Stimulated activated naive CD8-positive, alpha-beta T cell treated with anti-CD3 and anti-CD28 coated beads, Interleukin-15, amount 100 ng/mL, for 72 hours (primary cell): ENCODE data around the gene TRPV2.
A peak's percentile ranks its signal among the peaks of the same experiment; 100 is the strongest.
"Not testable (repeated sequence)": the region's sequence is repeated elsewhere in the genome, so short reads cannot be mapped to it uniquely, and the experiment has no call there.

Source experiments
- ATAC-seq: fragments of 150-1000 bp; cut with Tn5 transposase; 2 replicates; pipeline ENCODE4 v1.10.0; 2021; ENCODE audit warnings: mild to moderate bottlenecking, moderate library complexity
- DNase-seq, 2 donors: peaks; one replicate each; pipeline ENCODE4 v3.0.0; 2021 to 2022
- H3K27ac Mint-ChIP-seq, 2 donors: one replicate each; pipeline ENCODE4 v1.8.0; 2022; ENCODE audit warnings: mild to moderate bottlenecking in 2 of 2, mixed read lengths in 2 of 2, moderate library complexity in 2 of 2
- H3K27me3 Mint-ChIP-seq: one replicate; pipeline ENCODE4 v1.8.0; 2022; ENCODE audit warnings: mixed read lengths
- H3K4me1 Mint-ChIP-seq: one replicate; pipeline ENCODE4 v1.8.0; 2022; ENCODE audit warnings: mild to moderate bottlenecking, mixed read lengths
- H3K4me3 Mint-ChIP-seq, 2 donors: one replicate each; pipeline ENCODE4 v1.8.0; 2022; ENCODE audit warnings: mild to moderate bottlenecking in 2 of 2, mixed read lengths in 2 of 2, moderate library complexity in 1 of 2
- H3K9me3 Mint-ChIP-seq, 2 donors: one replicate each; pipeline ENCODE4 v1.8.0; 2022; ENCODE audit warnings: mixed read lengths in 2 of 2

Gene TRPV2

GRCh38 chr17:16415031-16415924 is at the start of gene TRPV2:
TSS of gene TRPV2 (plus strand) at chr17:16415571. CDS start at chr17:16417669, 2,098 bp downstream.
- no peaks in the 10 kb centered on the region for H3K27me3 Mint-ChIP-seq
- H3K4me1 Mint-ChIP-seq, result peaks cover 53% of the 10 kb centered on the region
- no peaks in the 10 kb centered on the region for H3K9me3 Mint-ChIP-seq
- ATAC-seq (no peak), DNase-seq (peak; percentile 37 to 51)
- H3K27ac Mint-ChIP-seq, result peak within 1 kb of the TSS; percentile 97 to 99
- H3K4me3 Mint-ChIP-seq, result peak within 1 kb of the TSS; percentile 94 to 97

GRCh38 chr17:16371742-16372141 is 43.6 kb upstream of the TRPV2 start:
- Mint-ChIP-seq H3K4me3 (no peak overlapping the region), H3K27me3 (no peaks in the 10 kb centered on the region), H3K9me3 (no peaks in the 10 kb centered on the region), H3K27ac (no peak overlapping the region), H3K4me1 (no peaks in the 10 kb centered on the region)
- no peak for ATAC-seq
- DNase-seq, result no peak

DNA sequence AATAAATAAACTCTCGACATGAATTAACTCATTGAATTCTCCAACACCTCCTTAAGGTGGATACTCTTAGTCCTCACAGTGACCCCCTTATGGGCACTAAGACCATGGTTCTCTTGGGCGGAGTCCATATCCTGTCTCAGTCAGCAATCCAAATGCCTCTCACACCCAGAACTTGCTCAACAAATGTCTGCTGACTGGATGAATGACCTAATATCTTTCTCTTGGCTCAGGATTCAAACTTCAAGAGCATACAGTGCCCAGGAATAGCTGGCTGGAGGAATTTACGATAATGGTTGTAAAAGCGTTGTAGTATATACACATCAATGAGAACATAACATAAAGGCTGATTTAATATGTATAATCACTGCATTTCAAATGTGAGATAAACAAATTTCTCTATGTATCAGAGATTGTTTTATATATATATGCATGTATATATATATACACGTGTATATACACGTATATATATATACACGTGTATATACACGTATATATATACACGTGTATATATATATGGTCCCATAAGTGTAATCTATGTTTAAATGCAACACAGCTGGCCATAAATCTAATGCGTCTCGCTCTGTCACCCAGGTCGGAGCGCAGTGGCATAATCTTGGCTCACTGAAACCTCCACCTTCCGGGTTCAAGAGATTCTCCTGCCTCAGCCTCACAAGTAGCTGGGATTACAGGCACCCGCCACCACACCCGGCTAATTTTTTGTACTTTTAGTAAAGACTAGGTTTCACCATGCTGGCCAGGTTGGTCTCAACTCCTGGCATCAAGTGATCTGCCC is 41.0 kb upstream of the TRPV2 start:
- DNase-seq (no peak), ATAC-seq (no peak)
- Mint-ChIP-seq H3K27ac (no peak overlapping the region), H3K4me1 (no peaks in the 10 kb centered on the region), H3K4me3 (no peak overlapping the region), H3K9me3 (no peaks in the 10 kb centered on the region), H3K27me3 (no peaks in the 10 kb centered on the region)

DNA sequence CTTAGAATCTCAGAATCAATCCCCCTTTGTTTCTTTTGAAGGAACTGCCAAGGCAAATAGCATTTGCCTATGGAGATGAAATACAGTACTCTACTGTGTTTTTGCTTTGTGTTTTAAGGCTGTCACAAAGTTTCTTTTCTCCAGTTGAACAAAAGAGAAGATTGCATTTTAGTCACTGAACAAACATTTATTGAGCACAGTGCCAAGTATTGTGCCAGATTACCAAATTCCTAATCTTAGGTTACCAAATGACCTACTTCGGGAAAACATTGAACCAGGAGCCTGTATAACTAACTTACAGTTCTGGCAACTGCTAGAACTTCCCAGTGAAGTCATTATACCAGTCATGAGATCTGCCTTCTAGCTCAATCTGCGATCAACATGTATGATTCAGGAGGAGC is 37.4 kb upstream of the TRPV2 start:
- peaks cover 16% of the 10 kb centered on the region for H3K4me1 Mint-ChIP-seq
- no peak for DNase-seq
- no peaks in the 10 kb centered on the region for H3K9me3 Mint-ChIP-seq
- H3K27ac Mint-ChIP-seq, result no peak overlapping the region
- H3K4me3 Mint-ChIP-seq, result no peak overlapping the region
- H3K27me3 Mint-ChIP-seq, result no peaks in the 10 kb centered on the region
- no peak for ATAC-seq

GRCh38 chr17:16378636-16379282 is 36.6 kb upstream of the TRPV2 start:
- Mint-ChIP-seq H3K27ac (no peak overlapping the region), H3K9me3 (no peaks in the 10 kb centered on the region), H3K4me3 (peak overlapping the region in 1 of 2 donors; percentile 26), H3K27me3 (no peaks in the 10 kb centered on the region), H3K4me1 (peaks cover 24% of the 10 kb centered on the region)
- DNase-seq, result no peak
- no peak for ATAC-seq

GRCh38 chr17:16379654-16380053 is 35.7 kb upstream of the TRPV2 start:
- H3K4me1 Mint-ChIP-seq, result peaks cover 33% of the 10 kb centered on the region
- DNase-seq (no peak), ATAC-seq (no peak)
- H3K4me3 Mint-ChIP-seq, result no peak overlapping the region
- H3K27ac Mint-ChIP-seq, result peak overlapping the region in 1 of 2 donors; percentile 90
- H3K9me3 Mint-ChIP-seq, result no peaks in the 10 kb centered on the region
- no peaks in the 10 kb centered on the region for H3K27me3 Mint-ChIP-seq

DNA sequence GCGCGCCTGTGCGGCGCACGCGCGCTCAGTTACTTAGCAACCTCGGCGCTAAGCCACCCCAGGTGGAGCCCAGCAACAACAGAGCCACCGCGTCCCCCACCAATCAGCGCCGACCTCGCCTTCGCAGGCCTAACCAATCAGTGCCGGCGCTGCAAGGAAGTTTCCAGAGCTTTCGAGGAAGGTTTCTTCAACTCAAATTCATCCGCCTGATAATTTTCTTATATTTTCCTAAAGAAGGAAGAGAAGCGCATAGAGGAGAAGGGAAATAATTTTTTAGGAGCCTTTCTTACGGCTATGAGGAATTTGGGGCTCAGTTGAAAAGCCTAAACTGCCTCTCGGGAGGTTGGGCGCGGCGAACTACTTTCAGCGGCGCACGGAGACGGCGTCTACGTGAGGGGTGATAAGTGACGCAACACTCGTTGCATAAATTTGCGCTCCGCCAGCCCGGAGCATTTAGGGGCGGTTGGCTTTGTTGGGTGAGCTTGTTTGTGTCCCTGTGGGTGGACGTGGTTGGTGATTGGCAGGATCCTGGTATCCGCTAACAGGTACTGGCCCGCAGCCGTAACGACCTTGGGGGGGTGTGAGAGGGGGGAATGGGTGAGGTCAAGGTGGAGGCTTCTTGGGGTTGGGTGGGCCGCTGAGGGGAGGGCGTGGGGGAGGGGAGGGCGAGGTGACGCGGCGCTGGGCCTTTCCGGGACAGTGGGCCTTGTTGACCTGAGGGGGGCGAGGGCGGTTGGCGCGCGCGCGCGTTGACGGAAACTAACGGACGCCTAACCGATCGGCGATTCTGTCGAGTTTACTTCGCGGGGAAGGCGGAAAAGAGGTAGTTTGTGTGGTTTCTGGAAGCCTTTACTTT is 34.5 kb upstream of the TRPV2 start, which contains the start of gene UBB:
Gene UBB (plus strand): TSS at position 452 of the 856 bp plus-strand sequence. CDS start 817 bp downstream, outside the sequence.
- H3K27me3 Mint-ChIP-seq, result no peaks in the 10 kb centered on the region
- ATAC-seq (peak; percentile 97), DNase-seq (peak; percentile 90 to 97)
- peak within 1 kb of the TSS; percentile 93 to 94 for H3K4me3 Mint-ChIP-seq
- H3K4me1 Mint-ChIP-seq, result peaks cover 37% of the 10 kb centered on the region
- H3K27ac Mint-ChIP-seq, result peak within 1 kb of the TSS; percentile 99 to 100
- no peaks in the 10 kb centered on the region for H3K9me3 Mint-ChIP-seq

DNA sequence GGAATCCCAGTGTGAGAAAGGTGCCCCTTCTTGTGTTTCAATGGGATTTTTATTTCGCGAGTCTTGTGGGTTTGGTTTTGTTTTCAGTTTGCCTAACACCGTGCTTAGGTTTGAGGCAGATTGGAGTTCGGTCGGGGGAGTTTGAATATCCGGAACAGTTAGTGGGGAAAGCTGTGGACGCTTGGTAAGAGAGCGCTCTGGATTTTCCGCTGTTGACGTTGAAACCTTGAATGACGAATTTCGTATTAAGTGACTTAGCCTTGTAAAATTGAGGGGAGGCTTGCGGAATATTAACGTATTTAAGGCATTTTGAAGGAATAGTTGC is 33.9 kb upstream of the TRPV2 start:
- peaks cover 37% of the 10 kb centered on the region for H3K4me1 Mint-ChIP-seq

GRCh38 chr17:16383216-16383615 is 32.2 kb upstream of the TRPV2 start:
- Mint-ChIP-seq H3K9me3 (no peaks in the 10 kb centered on the region), H3K4me3 (peak overlapping the region; percentile 93 to 94), H3K4me1 (peaks cover 47% of the 10 kb centered on the region), H3K27ac (no peak overlapping the region), H3K27me3 (no peaks in the 10 kb centered on the region)
- ATAC-seq, result no peak
- no peak for DNase-seq

More for the DNA sequence above, 33.9 kb upstream of the TRPV2 start:
- Mint-ChIP-seq H3K27me3 (no peaks in the 10 kb centered on the region), H3K27ac (peak overlapping the region; percentile 99 to 100), H3K4me3 (peak overlapping the region; percentile 93 to 94), H3K9me3 (no peaks in the 10 kb centered on the region)
- ATAC-seq (peak; percentile 53), DNase-seq (no peak)

GRCh38 chr17:16383772-16384287 is 31.5 kb upstream of the TRPV2 start:
- no peak for DNase-seq
- Mint-ChIP-seq H3K9me3 (no peaks in the 10 kb centered on the region), H3K4me1 (peaks cover 47% of the 10 kb centered on the region), H3K4me3 (peak overlapping the region; percentile 93 to 94), H3K27ac (peak overlapping the region in 1 of 2 donors; percentile 27), H3K27me3 (no peaks in the 10 kb centered on the region)
- no peak for ATAC-seq

DNA sequence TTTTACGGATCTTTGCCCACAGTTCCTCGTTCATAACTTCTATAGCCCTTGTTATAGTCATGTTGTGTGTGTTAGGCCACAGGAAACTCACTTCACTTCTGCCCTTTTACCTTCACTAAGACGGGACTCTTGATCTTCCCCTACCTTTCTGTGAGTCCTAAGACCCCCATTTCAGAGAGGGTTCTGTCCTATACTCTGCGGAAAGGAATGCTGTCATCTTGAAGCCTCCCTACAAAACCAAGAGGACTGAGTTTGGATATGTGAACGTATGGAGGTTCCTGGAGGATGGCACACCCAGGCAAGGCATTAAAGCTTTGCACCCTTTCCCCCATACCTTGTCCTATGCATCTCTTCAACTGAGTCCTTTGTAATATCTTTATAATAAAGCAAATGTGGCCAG is 30.8 kb upstream of the TRPV2 start:
- H3K27ac Mint-ChIP-seq, result no peak overlapping the region

DNA sequence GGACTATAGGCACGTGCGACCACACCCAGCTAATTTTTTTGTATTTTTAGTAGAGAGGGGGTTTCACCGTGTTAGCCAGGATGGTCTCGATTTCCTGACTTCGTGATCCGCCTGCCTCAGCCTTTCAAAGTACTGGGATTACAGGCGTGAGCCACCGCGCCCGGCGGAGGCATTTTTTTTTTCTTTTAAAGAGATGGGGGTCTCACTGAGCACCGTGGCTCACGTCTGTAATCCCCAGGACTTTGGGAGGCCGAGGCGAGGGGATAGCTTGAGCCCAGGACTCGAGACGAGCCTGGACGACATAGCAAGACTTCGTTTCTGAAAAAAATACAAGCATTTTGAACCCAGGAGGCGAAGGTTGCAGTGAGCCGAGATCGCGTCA is 29.3 kb upstream of the TRPV2 start:
- Mint-ChIP-seq H3K4me1 (peaks cover 47% of the 10 kb centered on the region), H3K4me3 (peak overlapping the region; percentile 83 to 93), H3K27ac (peak overlapping the region; percentile 57 to 93)
- H3K9me3 Mint-ChIP-seq, ATAC-seq, DNase-seq, H3K27me3 Mint-ChIP-seq: not testable (repeated sequence)

More for the DNA sequence above, 30.8 kb upstream of the TRPV2 start:
- peaks cover 47% of the 10 kb centered on the region for H3K4me1 Mint-ChIP-seq
- H3K9me3 Mint-ChIP-seq, result no peaks in the 10 kb centered on the region
- no peaks in the 10 kb centered on the region for H3K27me3 Mint-ChIP-seq
- H3K4me3 Mint-ChIP-seq, result no peak overlapping the region
- no peak for ATAC-seq
- DNase-seq, result no peak

DNA sequence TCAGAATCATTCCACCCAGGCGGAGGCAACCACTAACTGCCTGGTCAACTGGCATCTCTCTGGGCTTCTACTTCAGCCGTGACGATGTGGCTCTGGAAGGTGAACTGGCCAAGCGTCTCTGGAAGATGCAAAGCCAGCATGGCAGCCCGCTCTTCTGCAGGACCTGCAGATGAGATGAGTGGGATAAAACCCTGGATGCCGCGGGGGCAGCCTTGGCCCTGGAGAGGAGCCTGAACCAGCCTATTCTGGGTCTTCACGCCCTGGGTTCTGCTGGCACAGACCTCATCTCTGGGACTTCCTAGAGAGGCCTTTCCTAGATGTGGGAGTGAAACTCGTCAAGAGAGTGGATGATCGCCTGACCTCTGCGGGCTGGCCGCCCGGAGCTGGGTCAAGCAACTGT is 23.9 kb upstream of the TRPV2 start:
- no peak overlapping the region for H3K27ac Mint-ChIP-seq
- no peak overlapping the region for H3K4me3 Mint-ChIP-seq
- no peak for ATAC-seq
- DNase-seq, result no peak
- H3K4me1 Mint-ChIP-seq, result peaks cover 9% of the 10 kb centered on the region
- no peaks in the 10 kb centered on the region for H3K27me3 Mint-ChIP-seq
- H3K9me3 Mint-ChIP-seq, result no peaks in the 10 kb centered on the region

- not testable (repeated sequence) for H3K9me3 Mint-ChIP-seq, H3K27ac Mint-ChIP-seq, H3K4me1 Mint-ChIP-seq, DNase-seq, ATAC-seq, H3K27me3 Mint-ChIP-seq, H3K4me3 Mint-ChIP-seq
Observed at GRCh38 chr17:16392491-16392890, 22.9 kb upstream of the TRPV2 start.
